Activated gamma-delta T cell treated with anti-CD3 and anti-CD28 coated beads, Interleukin-2, amount 50 U/mL, for 16 hours (primary cell): ENCODE results near the gene MAML2.
"Not testable (repeated sequence)": the region's sequence is repeated elsewhere in the genome, so short reads cannot be mapped to it uniquely, and the experiment has no call there.

Experiments used
- DNase-seq: peaks from one replicate; pipeline ENCODE4 v3.0.0-alpha.2; 2020; ENCODE audit warnings: low read depth

The MAML2 gene

DNA sequence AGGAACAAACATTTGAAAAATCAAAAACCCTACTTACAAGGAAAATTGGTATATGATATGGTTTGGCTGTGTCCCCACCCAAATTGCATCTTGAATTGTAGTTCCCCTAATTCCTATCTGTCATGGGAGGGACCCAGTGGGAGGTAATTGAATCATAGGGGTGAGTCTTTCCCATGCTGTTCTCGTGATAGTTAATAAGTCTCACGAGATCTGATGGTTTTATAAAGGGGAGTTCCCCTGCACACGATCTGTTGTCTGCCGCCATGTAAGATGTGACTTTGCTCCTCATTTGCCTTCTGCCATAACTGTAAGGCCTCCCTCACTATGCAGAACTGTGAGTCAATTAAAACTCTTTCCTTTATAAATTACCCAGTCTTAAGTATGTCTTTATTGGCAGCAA lies 74.5 kb downstream of the MAML2 start:
- DNase-seq, result not testable (repeated sequence)

DNA sequence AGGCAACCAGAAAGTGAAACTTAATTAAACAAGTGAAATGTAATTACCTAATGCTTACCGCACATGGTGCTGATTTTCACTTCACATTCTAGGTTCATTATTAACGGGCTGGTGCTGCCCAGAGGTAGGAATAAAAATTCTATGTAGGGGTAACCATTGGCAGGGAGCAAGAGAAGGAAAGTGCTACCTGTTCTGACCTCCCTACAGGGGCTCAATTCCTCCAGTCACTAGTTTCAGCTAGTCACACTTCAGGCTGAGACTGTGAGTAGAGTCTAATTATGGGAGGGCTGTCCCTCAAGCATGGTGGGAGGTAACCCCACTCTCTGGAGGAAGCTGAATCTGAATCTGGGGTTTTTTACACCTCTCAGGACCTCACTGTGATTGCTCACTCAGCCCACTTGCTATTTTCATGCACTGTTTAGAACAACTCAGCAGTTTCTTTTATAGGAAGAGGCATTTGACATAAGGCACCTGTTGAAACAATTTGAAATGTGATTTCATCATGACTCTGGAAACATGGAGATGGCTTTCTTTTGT lies 75.4 kb downstream of the MAML2 start:
- peak; percentile 19 for DNase-seq

DNA sequence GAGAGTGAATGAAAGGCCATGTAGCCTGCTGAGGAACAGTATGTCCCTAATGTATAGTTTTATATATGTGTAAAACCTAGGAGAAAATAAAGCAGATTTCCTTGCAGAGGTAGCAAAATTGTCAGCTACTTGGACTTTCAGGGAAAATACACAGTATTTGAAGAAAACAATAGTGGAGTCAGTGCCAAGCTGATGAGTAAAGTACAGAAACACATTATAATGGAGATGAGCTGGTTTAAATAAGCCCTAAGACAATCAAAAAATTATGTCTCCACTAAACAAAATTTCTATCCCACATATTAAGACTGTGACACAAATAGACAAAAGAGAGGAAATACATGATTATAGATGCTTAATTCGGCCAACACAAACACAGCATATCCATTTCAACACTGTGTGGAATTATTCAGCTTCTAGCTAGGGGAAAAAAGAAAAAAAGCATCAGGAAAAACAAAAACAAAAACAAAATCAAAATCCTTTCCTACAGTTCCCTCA lies 75.9 kb downstream of the MAML2 start:
- DNase-seq, result no peak

- DNase-seq, result no peak
Observed at GRCh38 chr11:96265972-96266371, 77.0 kb downstream of the MAML2 start.

GRCh38 chr11:96265220-96265737 lies 77.7 kb downstream of the MAML2 start:
- no peak for DNase-seq

- DNase-seq, result no peak
Observed at GRCh38 chr11:96264364-96264763, 78.6 kb downstream of the MAML2 start.

- no peak for DNase-seq
Observed at GRCh38 chr11:96263238-96263763, 79.7 kb downstream of the MAML2 start.

GRCh38 chr11:96260532-96260931 lies 82.5 kb downstream of the MAML2 start:
- DNase-seq, result no peak

DNA sequence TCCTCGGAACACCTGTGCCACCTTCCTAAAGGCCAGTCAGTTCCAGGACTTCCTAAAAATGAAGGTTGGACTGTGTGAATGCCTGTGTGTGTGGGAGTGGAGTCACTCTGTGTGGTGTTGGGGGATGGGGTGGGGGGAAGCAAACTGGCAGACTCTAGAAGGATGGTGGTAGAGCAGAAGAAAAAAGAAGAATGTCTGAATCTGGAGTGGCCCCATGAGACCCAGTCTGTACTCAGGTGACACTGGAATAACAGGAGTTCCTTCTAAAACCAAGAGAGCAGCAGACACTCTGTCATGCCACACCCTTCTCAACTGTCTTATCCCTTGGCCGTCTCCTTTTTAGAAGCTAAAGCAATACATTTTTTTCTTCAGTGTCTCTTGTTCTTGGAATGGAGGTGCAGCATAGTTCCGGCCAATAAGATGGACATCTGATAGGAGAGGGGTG lies 82.9 kb downstream of the MAML2 start:
- no peak for DNase-seq

GRCh38 chr11:96259134-96259830 lies 83.7 kb downstream of the MAML2 start:
- no peak for DNase-seq

GRCh38 chr11:96257972-96258934 lies 84.7 kb downstream of the MAML2 start:
- DNase-seq, result no peak

- DNase-seq, result no peak
Observed at GRCh38 chr11:96257036-96257435, 86.0 kb downstream of the MAML2 start.

- no peak for DNase-seq
Observed at GRCh38 chr11:96256215-96257011, 86.6 kb downstream of the MAML2 start.

- no peak for DNase-seq
Observed at GRCh38 chr11:96254854-96255253, 88.1 kb downstream of the MAML2 start.

GRCh38 chr11:96254087-96254486 lies 88.9 kb downstream of the MAML2 start:
- DNase-seq, result no peak

GRCh38 chr11:96246718-96247552 lies 96.1 kb downstream of the MAML2 start:
- DNase-seq, result no peak

DNA sequence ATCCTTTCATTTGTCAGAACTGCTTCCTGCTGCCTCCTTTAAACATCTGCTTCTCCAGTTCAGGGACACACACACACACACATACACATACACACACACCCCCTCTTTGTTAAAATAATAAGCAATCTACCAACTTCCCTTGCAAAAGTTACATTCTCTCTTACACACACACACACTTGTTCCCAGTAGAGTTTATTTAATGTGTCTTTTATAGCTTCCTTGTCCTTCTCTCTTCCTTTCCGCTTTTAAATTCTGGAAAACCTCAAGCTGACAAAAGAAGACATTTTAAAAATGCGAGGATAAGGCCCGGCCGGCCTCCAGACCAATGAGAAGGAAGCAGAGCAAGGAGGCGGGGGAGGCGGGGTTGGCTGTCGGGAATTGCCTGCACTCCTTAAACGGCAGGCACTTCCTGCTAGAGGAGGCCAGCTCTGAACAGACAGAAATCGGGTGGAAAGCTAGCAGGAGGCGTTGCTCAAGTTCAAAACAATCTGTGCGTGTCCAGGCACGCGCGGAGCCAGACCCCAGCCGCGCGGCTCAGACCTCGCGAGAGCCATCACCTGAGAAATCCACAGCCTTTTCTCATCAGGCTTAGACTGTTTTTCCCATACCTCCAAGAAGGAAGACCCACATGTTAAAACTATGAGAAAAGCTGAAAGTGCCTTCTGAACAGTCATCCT lies 99.9 kb downstream of the MAML2 start:
- DNase-seq, result peak; percentile 47

DNA sequence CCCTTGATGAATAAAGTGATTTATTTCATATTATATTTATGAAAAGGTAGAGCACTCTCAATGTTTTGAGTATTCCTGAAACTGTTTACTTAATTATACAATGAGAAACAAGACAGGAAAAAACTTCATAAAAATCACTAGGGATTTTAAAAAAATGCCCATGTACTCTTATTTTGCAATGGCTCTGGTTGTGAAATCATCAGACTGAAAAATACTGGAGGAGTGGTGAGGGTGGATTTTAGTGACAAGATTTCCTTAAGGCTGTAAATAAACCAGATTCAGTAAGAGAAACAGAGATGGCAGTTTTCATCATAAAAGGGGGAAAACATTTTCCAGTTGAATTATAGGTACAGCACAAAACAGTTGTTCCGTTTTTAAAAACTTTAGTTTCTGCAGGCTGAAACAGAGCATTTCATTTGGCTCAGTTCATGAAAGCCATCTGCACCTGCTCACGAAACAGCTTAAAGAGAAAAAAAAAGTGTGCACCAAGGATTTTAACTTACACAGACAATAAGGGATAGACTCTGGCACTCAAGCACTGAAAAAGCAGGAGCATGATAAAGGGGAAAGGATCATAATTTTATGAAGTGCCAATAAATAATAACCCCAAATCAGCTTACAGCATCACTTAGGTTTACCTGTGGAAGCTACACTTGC lies 100.7 kb downstream of the MAML2 start:
- no peak for DNase-seq

DNA sequence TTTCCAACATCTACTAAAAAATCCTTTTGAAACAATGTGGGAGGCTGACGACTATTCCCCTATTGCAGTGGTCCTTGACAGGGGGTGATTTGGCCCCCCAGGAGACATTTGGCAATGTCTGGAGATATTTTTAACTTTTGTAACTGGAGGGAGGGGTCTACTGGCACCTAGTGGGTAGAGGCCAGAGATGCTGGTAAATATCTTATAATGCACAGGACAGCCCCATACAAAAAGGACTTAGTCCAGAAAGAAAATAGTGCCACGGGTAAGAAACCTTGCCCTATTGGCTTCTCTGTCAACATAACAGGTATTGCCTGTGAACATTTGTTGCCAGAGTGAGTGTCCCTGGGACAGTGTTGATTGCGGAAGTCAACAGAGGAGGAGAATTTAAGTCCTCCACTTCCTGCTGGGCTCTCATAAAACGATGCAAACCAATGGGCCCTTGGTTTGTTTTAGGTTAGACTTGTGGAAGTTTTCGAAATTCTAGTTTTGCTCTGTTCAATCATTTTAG lies 101.6 kb downstream of the MAML2 start:
- DNase-seq, result no peak
